Sigmoid colon (tissue), 7 donors: Measurements from ENCODE around the gene POLR2M. TPM values are rescaled to one million over a fixed set of nuclear protein-coding genes. Genes with fewer than 3 reads are reported as not detected.
A peak's percentile ranks its signal among the peaks of the same experiment; 100 is the strongest.

Experiments used
- DNase-seq: peaks from one replicate; pipeline ENCODE4 v3.0.0-alpha.2; 2019
- H3K27ac ChIP-seq, 4 donors: fragments of 200-600 bp; sonication (generic); one replicate each; pipeline ENCODE4 v1.5.1; 2016 to 2019; ENCODE audit warnings: mild to moderate bottlenecking in 1 of 4
- H3K27me3 ChIP-seq, 3 donors: fragments of 200-600 bp; sonication (generic); one replicate each; pipeline ENCODE4 v1.5.1; 2019; ENCODE audit warnings: mild to moderate bottlenecking in 1 of 3
- H3K36me3 ChIP-seq, 4 donors: fragments of 200-600 bp; sonication (generic); one replicate each; pipeline ENCODE4 v1.5.1; 2016 to 2019
- H3K4me1 ChIP-seq, 4 donors: fragments of 200-600 bp; sonication (generic); one replicate each; pipeline ENCODE4 v1.5.1; 2017 to 2019
- H3K4me3 ChIP-seq, 4 donors: fragments of 200-600 bp; sonication (generic); one replicate each; pipeline ENCODE4 v1.5.1; 2017 to 2019; ENCODE audit warnings: mild to moderate bottlenecking in 2 of 4, moderate library complexity in 1 of 4
- H3K9me3 ChIP-seq, 4 donors: fragments of 200-600 bp in 3 of 4; sonication (generic) in 3 of 4; one replicate each; pipeline versions ENCODE4 v1.5.1 to v1.6.1; 2013 to 2019
- CTCF ChIP-seq, 4 experiments: fragments of 450-650 bp in 3 of 4; fragments of 200-600 bp in 1 of 4; IDR thresholded peaks; one replicate each; pipeline ENCODE4 v1.5.1; 2016 to 2019; ENCODE audit warnings: antibody characterized with exemption in 4 of 4, mild to moderate bottlenecking in 3 of 4, moderate library complexity in 2 of 4
- EP300 ChIP-seq, 4 donors: sonication (generic); formaldehyde crosslinking; IDR thresholded peaks; one replicate each; pipeline ENCODE4 v1.6.1; 2017; ENCODE audit warnings: antibody characterized with exemption in 4 of 4
- POLR2A ChIP-seq, 2 donors: fragments of 450-650 bp; IDR thresholded peaks; one replicate each; pipeline ENCODE4 v1.6.1; 2016; ENCODE audit warnings: antibody characterized with exemption in 2 of 2, mild to moderate bottlenecking in 2 of 2, moderate library complexity in 2 of 2
- POLR2AphosphoS5 ChIP-seq, 4 donors: sonication (generic); formaldehyde crosslinking; IDR thresholded peaks; one replicate each; pipeline ENCODE4 v1.6.1; 2017; ENCODE audit warnings: antibody characterized with exemption in 4 of 4
- WGBS, 2 donors: extraction: QIAGEN DNeasy Blood & Tissue Kit; methylation state at CpG; one replicate each; pipeline ENCODE4 v1.1.7; 2013; 5-methylcytosine and 5-hydroxymethylcytosine counted together
- intact Hi-C: fragments of 100-400 bp; cut with DNase I; formaldehyde crosslinking; loops from one replicate; pipeline ENCODE4 v1.15.1; 2023
- polyA plus RNA-seq, 3 donors: library from polyadenylated mRNA; stranded (reverse); fragments of 200-250 nt; gene quantifications; one replicate each; pipeline ENCODE4 v1.2.3, GENCODE V29; 2013
- total RNA-seq, 4 donors: library from RNA; depleted of rRNA; stranded (reverse); fragments of >200 nt; gene quantifications; one replicate each; pipeline ENCODE4 v1.1.0, GENCODE V29; 2016
- donor health status: healthy with polysubstance abuse.
- donor health status: Bipolar disorder and iron deficiency.
- donor health status: healthy.

Gene POLR2M
- total and polyA plus RNA-seq, 7 donors = 42.0 to 264 (median 119) TPM

GRCh38 chr15:57705746-57706404 lies 639 bp upstream of the POLR2M start:
- intact Hi-C loops = loop anchor here (2.0 to 5.0 kb wide), 2 partner anchors 144 to 1227 kb away; partner anchors contain the start of gene SLTM
- Histone ChIP-seq H3K9me3 (no peaks in the 10 kb centered on the region), H3K27me3 (no peaks in the 10 kb centered on the region), H3K36me3 (peaks cover 0 to 20% (median 11%) of the 10 kb centered on the region in 4 donors), H3K4me1 (peaks cover 0 to 35% (median 28%) of the 10 kb centered on the region in 4 donors), H3K27ac (peak overlapping the region; percentile 94 to 97 (median 96)), H3K4me3 (peak overlapping the region; percentile 82 to 96 (median 86))
- 76 to 82% methylated on average over 12 of the region's 12 CpGs for WGBS, 2 donors
- no peak for DNase-seq
- TF ChIP-seq POLR2AphosphoS5 (IDR thresholded peaks at IDR 0.05) (no peak), POLR2A (IDR thresholded peaks at IDR 0.05) (no peak), CTCF (IDR thresholded peaks at IDR 0.05) (no peak), EP300 (IDR thresholded peaks at IDR 0.05) (no peak)

GRCh38 chr15:57708047-57708446 lies 1.5 kb downstream of the POLR2M start:
- intact Hi-C loops = loop anchor here (5.0 kb wide), 1 partner anchor 146 kb away; no protein-coding TSS in a partner anchor
- Histone ChIP-seq H3K27me3 (no peaks in the 10 kb centered on the region), H3K4me1 (peaks cover 0 to 35% (median 28%) of the 10 kb centered on the region in 4 donors), H3K9me3 (no peaks in the 10 kb centered on the region), H3K36me3 (peaks cover 5 to 42% (median 28%) of the 10 kb centered on the region in 4 donors), H3K27ac (peak overlapping the region; percentile 94 to 97 (median 96)), H3K4me3 (peak overlapping the region; percentile 82 to 96 (median 86))
- DNase-seq = no peak
- 35 to 60% methylated on average over 4 of the region's 4 CpGs for WGBS, 2 donors
- TF ChIP-seq POLR2A (IDR thresholded peaks at IDR 0.05) (no peak), CTCF (IDR thresholded peaks at IDR 0.05) (no peak), EP300 (IDR thresholded peaks at IDR 0.05) (no peak), POLR2AphosphoS5 (IDR thresholded peaks at IDR 0.05) (peak in 1 of 4 donors; percentile 27)

- no peaks in the 10 kb centered on the region for H3K9me3 ChIP-seq
Measured at GRCh38 chr15:57718309-57718708, 11.8 kb downstream of the POLR2M start.

GRCh38 chr15:57720867-57721266 lies 14.4 kb downstream of the POLR2M start:
- Histone ChIP-seq H3K27me3 (no peaks in the 10 kb centered on the region), H3K36me3 (peaks cover 0 to 23% (median 0%) of the 10 kb centered on the region in 4 donors), H3K9me3 (peaks cover 0 to 1% (median 0%) of the 10 kb centered on the region in 4 donors), H3K4me3 (no peak overlapping the region), H3K4me1 (no peaks in the 10 kb centered on the region), H3K27ac (no peak overlapping the region)
- no peak for TF ChIP-seq EP300 (IDR thresholded peaks at IDR 0.05)
- TF ChIP-seq CTCF (IDR thresholded peaks at IDR 0.05) = no peak
- TF ChIP-seq POLR2AphosphoS5 (IDR thresholded peaks at IDR 0.05) = no peak
- TF ChIP-seq POLR2A (IDR thresholded peaks at IDR 0.05) = no peak
- WGBS, 2 donors = 53 to 58% methylated on average over 3 of the region's 3 CpGs
- intact Hi-C loops = no loop called here
- DNase-seq = no peak

More at GRCh38 chr15:57718309-57718708, 11.8 kb downstream of the POLR2M start:
- Histone ChIP-seq H3K4me3 (no peak overlapping the region), H3K4me1 (no peaks in the 10 kb centered on the region), H3K27me3 (no peaks in the 10 kb centered on the region), H3K27ac (no peak overlapping the region), H3K36me3 (peaks cover 7 to 47% (median 8%) of the 10 kb centered on the region in 4 donors)
- DNase-seq = no peak
- TF ChIP-seq POLR2A (IDR thresholded peaks at IDR 0.05) (no peak), CTCF (IDR thresholded peaks at IDR 0.05) (no peak), EP300 (IDR thresholded peaks at IDR 0.05) (no peak), POLR2AphosphoS5 (IDR thresholded peaks at IDR 0.05) (no peak)
- intact Hi-C loops = no loop called here
- 90 to 94% methylated on average over 2 of the region's 2 CpGs for WGBS, 2 donors
